CD14-positive monocyte (primary cell): Measurements from ENCODE around the gene ATP8A1. TPM values are rescaled to one million over a fixed set of nuclear protein-coding genes. Genes with fewer than 3 reads are reported as not detected.

Experiments used
- DNase-seq, 3 donors: peaks; one replicate each; pipeline ENCODE4 v3.0.0-alpha.2; 2011 to 2022
- H2AFZ ChIP-seq: 2 replicates; pipeline ENCODE4 v1.6.0; 2012; ENCODE audit warnings: mild to moderate bottlenecking, low read depth, low read length, inconsistent platforms; ENCODE audit not compliant: insufficient read depth, poor library complexity, severe bottlenecking
- H3K27ac ChIP-seq, 2 donors: 1 replicate in 1 of 2; 2 replicates in 1 of 2; pipeline ENCODE4 v1.5.1; 2012 to 2013; ENCODE audit warnings: low read length in 2 of 2, control low read depth in 1 of 2, inconsistent platforms in 1 of 2, low read depth in 1 of 2, mild to moderate bottlenecking in 1 of 2
- H3K27me3 ChIP-seq, 2 donors: one replicate each; pipeline versions ENCODE4 v1.6.0 to v1.6.1; 2011 to 2013; ENCODE audit warnings: low read length in 2 of 2; ENCODE audit not compliant: control insufficient read depth in 2 of 2, insufficient read depth in 2 of 2
- H3K36me3 ChIP-seq, 2 donors: replicated peaks in 1 of 2; 1 replicate in 1 of 2; 2 replicates in 1 of 2; pipeline versions ENCODE4 v1.5.1 to v1.6.1; 2012 to 2013; ENCODE audit warnings: low read length in 2 of 2, control low read depth in 1 of 2, inconsistent platforms in 1 of 2, mild to moderate bottlenecking in 1 of 2; ENCODE audit not compliant: insufficient read depth in 2 of 2, control insufficient read depth in 1 of 2
- H3K4me1 ChIP-seq, 2 donors: 1 replicate in 1 of 2; 2 replicates in 1 of 2; pipeline versions ENCODE4 v1.5.1 to v1.6.1; 2012 to 2013; ENCODE audit warnings: low read length in 2 of 2, control low read depth in 1 of 2, inconsistent platforms in 1 of 2, mild to moderate bottlenecking in 1 of 2, moderate library complexity in 1 of 2; ENCODE audit not compliant: insufficient read depth in 2 of 2, control insufficient read depth in 1 of 2
- H3K4me2 ChIP-seq: replicated peaks from 2 replicates; pipeline ENCODE3; 2012; ENCODE audit warnings: low read length, moderate library complexity, mild to moderate bottlenecking; ENCODE audit not compliant: poor library complexity, severe bottlenecking; ENCODE audit errors: extremely low read depth
- H3K4me3 ChIP-seq, 3 experiments: fragments of 200-600 bp in 1 of 3; sonication (generic) in 1 of 3; replicated peaks in 1 of 3; 1 replicate in 2 of 3; 2 replicates in 1 of 3; pipeline ENCODE4 v1.5.1; 2011 to 2013; ENCODE audit warnings: low read length in 3 of 3, mild to moderate bottlenecking in 3 of 3, control low read depth in 2 of 3, low read depth in 2 of 3, inconsistent platforms in 1 of 3, moderate library complexity in 1 of 3
- H3K79me2 ChIP-seq: 2 replicates; pipeline ENCODE4 v1.6.0; 2012; ENCODE audit warnings: mild to moderate bottlenecking, control low read depth, inconsistent platforms, low read length, moderate library complexity; ENCODE audit not compliant: insufficient read depth
- H3K9ac ChIP-seq: 2 replicates; pipeline ENCODE4 v1.6.0; 2017; ENCODE audit warnings: low read length, mild to moderate bottlenecking; ENCODE audit not compliant: insufficient read depth, poor library complexity, severe bottlenecking
- H3K9me3 ChIP-seq, 2 donors: replicated peaks in 1 of 2; 1 replicate in 1 of 2; 2 replicates in 1 of 2; pipeline versions ENCODE4 v1.5.1 to v1.6.1; 2012 to 2013; ENCODE audit warnings: low read length in 2 of 2, control low read depth in 1 of 2; ENCODE audit not compliant: control insufficient read depth in 1 of 2, insufficient read depth in 1 of 2
- H4K20me1 ChIP-seq: 2 replicates; pipeline ENCODE4 v1.6.0; 2012; ENCODE audit warnings: mild to moderate bottlenecking, low read length, control low read depth, moderate library complexity; ENCODE audit not compliant: insufficient read depth
- H3K27ac Mint-ChIP-seq, 7 donors: one replicate each; pipeline ENCODE4 v1.8.0; 2020; ENCODE audit warnings: mild to moderate bottlenecking in 7 of 7, mixed read lengths in 7 of 7, moderate library complexity in 6 of 7, inconsistent platforms in 2 of 7
- H3K27me3 Mint-ChIP-seq, 3 donors: one replicate each; pipeline ENCODE4 v1.8.0; 2021 to 2022; ENCODE audit warnings: low read depth in 3 of 3, mild to moderate bottlenecking in 3 of 3, mixed read lengths in 3 of 3, moderate library complexity in 3 of 3, inconsistent platforms in 1 of 3
- H3K36me3 Mint-ChIP-seq, 2 donors: one replicate each; pipeline ENCODE4 v1.8.0; 2020; ENCODE audit warnings: mixed read lengths in 2 of 2, inconsistent platforms in 1 of 2, mild to moderate bottlenecking in 1 of 2
- H3K4me1 Mint-ChIP-seq: one replicate; pipeline ENCODE4 v1.8.0; 2020; ENCODE audit warnings: mild to moderate bottlenecking, mixed read lengths
- H3K4me3 Mint-ChIP-seq, 2 donors: one replicate each; pipeline ENCODE4 v1.8.0; 2020; ENCODE audit warnings: mild to moderate bottlenecking in 2 of 2, mixed read lengths in 2 of 2, moderate library complexity in 1 of 2
- H3K9me3 Mint-ChIP-seq, 7 donors: one replicate each; pipeline ENCODE4 v1.8.0; 2020 to 2022; ENCODE audit warnings: mixed read lengths in 7 of 7, mild to moderate bottlenecking in 6 of 7, moderate library complexity in 6 of 7, inconsistent platforms in 2 of 7
- CTCF ChIP-seq: fragments of 200-600 bp; IDR thresholded peaks from one replicate; pipeline ENCODE4 v1.8.0; 2022; ENCODE audit warnings: antibody characterized with exemption, mild to moderate bottlenecking
- WGBS: methylation state at CpG from one replicate; pipeline ENCODE4 v1.1.5; 2013; ENCODE audit warnings: missing lambda C conversion rate; ENCODE audit not compliant: insufficient coverage; 5-methylcytosine and 5-hydroxymethylcytosine counted together
- intact Hi-C, 2 donors: fragments of 100-400 bp; cut with micrococcal nuclease; formaldehyde crosslinking; loops; one replicate each; pipeline versions ENCODE4 v1.15.0 to v1.15.1; 2023
- polyA plus RNA-seq, 3 donors: library from polyadenylated mRNA; depleted of rRNA in 1 of 3; unstranded in 2 of 3; stranded (reverse) in 1 of 3; fragments of 300-500 nt in 2 of 3; fragments of >200 nt in 1 of 3; fragmentation: Illumina TruSeq in 2 of 3; gene quantifications; 1 replicate in 2 of 3; 2 replicates in 1 of 3; pipeline ENCODE4 v1.2.3, GENCODE V29; 2012 to 2021

The ATP8A1 gene
- polyA plus RNA-seq, 3 donors: 2.2 to 10.8 (median 3.2) TPM

- Histone ChIP-seq H3K9ac (no peak overlapping the region), H3K27me3 (no peaks in the 10 kb centered on the region), H3K9me3 (no peaks in the 10 kb centered on the region), H3K79me2 (no peaks in the 10 kb centered on the region), H3K36me3 (no peaks in the 10 kb centered on the region), H3K4me1 (no peaks in the 10 kb centered on the region), H3K4me3 (no peak overlapping the region), H3K27ac (no peak overlapping the region), H3K4me2 (no peak overlapping the region), H4K20me1 (no peaks in the 10 kb centered on the region), H2AFZ (no peak overlapping the region)
- no peaks in the 10 kb centered on the region for H3K36me3 Mint-ChIP-seq
- H3K4me3 Mint-ChIP-seq: no peak overlapping the region
- H3K27ac Mint-ChIP-seq: no peak overlapping the region
- WGBS: no CpG with 5 or more reads among the region's 4 CpGs
- H3K27me3 Mint-ChIP-seq: peaks cover 0 to 1% (median 0%) of the 10 kb centered on the region in 3 donors
- no peak for DNase-seq
- peaks cover 4% of the 10 kb centered on the region for H3K4me1 Mint-ChIP-seq
- no peaks in the 10 kb centered on the region for H3K9me3 Mint-ChIP-seq
- TF ChIP-seq CTCF: no peak
- intact Hi-C loops: no loop called here
Measured at GRCh38 chr4:42671431-42672194, 14.7 kb upstream of the ATP8A1 start.

GRCh38 chr4:42658261-42658660, 1.4 kb upstream of the ATP8A1 start:
- no peaks in the 10 kb centered on the region for H3K27me3 ChIP-seq
- peaks cover 2 to 4% of the 10 kb centered on the region in 2 donors for H3K36me3 Mint-ChIP-seq
- peak overlapping the region; percentile 99 for H2AFZ ChIP-seq
- no peak for TF ChIP-seq CTCF
- H3K4me2 ChIP-seq: peak overlapping the region; percentile 95
- H3K9me3 Mint-ChIP-seq: no peaks in the 10 kb centered on the region
- WGBS: 67% methylated on average over 1 of the region's 2 CpGs
- H3K4me3 ChIP-seq: peak overlapping the region in 1 of 3 experiments; percentile 94
- H3K4me3 Mint-ChIP-seq: no peak overlapping the region
- peaks cover 36% of the 10 kb centered on the region for H3K4me1 Mint-ChIP-seq
- no peak overlapping the region for H3K27ac ChIP-seq
- H3K9me3 ChIP-seq: no peaks in the 10 kb centered on the region
- peaks cover 24% of the 10 kb centered on the region for H3K79me2 ChIP-seq
- peaks cover 0 to 1% (median 0%) of the 10 kb centered on the region in 3 donors for H3K27me3 Mint-ChIP-seq
- intact Hi-C loops: loop anchor here in 1 of 2 donors (10.0 kb wide), 1 partner anchor 723 kb away; the partner anchor contains the start of gene TMEM33
- no peak overlapping the region for H3K9ac ChIP-seq
- no peaks in the 10 kb centered on the region for H3K36me3 ChIP-seq
- peaks cover 24 to 29% of the 10 kb centered on the region in 2 donors for H3K4me1 ChIP-seq
- no peak for DNase-seq
- no peak overlapping the region for H3K27ac Mint-ChIP-seq
- H4K20me1 ChIP-seq: no peaks in the 10 kb centered on the region
